ENCODE results near the gene SEMA3A. TPM values are rescaled to one million over a fixed set of nuclear protein-coding genes. Genes with fewer than 3 reads are reported as not detected.

The SEMA3A gene
- 17.0 and 19.6 TPM in 2 replicates for polyA plus RNA-seq

GRCh38 chr7:84194484-84195271 is at the start of gene SEMA3A:
SEMA3A (minus strand) TSS chr7:84194789; CDS start chr7:84194586, 203 bp downstream.

Data from Purkinje cell (primary cell).